ENCODE data around the gene SLC22A12. TPM values are rescaled to one million over a fixed set of nuclear protein-coding genes. Genes with fewer than 3 reads are reported as not detected.

The SLC22A12 gene
- polyA plus RNA-seq, 2 of the 4 experiments (the other 2 are of a cell fraction): not detected

GRCh38 chr11:64545619-64546018 lies 45.4 kb upstream of the SLC22A12 start:
- ChIA-PET CTCF (interaction anchor here (1.4 to 2.2 kb wide), 4 partner anchors 10 to 143 kb away, joined by 3 to 8 read pairs (median 6); no protein-coding TSS in a partner anchor), POLR2A (no interaction called here)
- TF ChIP-seq JUNB (IDR thresholded peaks at IDR 0.05): peak; percentile 35; the same call in 1 of the 2 replicates
- TF ChIP-seq RNF2 (IDR thresholded peaks at IDR 0.05; ENCODE audit: borderline replicate concordance, low read depth): no peak
- TF ChIP-seq EP300 (IDR thresholded peaks at IDR 0.05): 0 out of 5 replicates have a peak, but pooled peaks of 1 of the 2 experiments have one; percentile 14
- TF ChIP-seq EHMT2 (IDR thresholded peaks at IDR 0.05; ENCODE audit: low read depth): no peak
- peak; percentile 97 for TF ChIP-seq BHLHE40 (IDR thresholded peaks at IDR 0.05; ENCODE audit: low read depth, low read length)
- TF ChIP-seq CEBPB (IDR thresholded peaks at IDR 0.05): peak in 1 of 2 experiments; percentile 32; a peak in 1 of 4 replicates
- no peak for TF ChIP-seq ESRRA (IDR thresholded peaks at IDR 0.05; ENCODE audit: borderline replicate concordance, low read length)
- no peak for TF ChIP-seq MAFK (IDR thresholded peaks at IDR 0.05; ENCODE audit: partially characterized antibody)
- TF ChIP-seq E2F6 (IDR thresholded peaks at IDR 0.05; ENCODE audit: borderline replicate concordance, low read depth): no peak
- TF ChIP-seq BCL3 (IDR thresholded peaks at IDR 0.05): no peak
- TF ChIP-seq FOSL2 (IDR thresholded peaks at IDR 0.05): no peak; the same call in 1 of the 2 replicates
- TF ChIP-seq FOSL2 (CRISPR knock-in tag; IDR thresholded peaks at IDR 0.05): peak; percentile 78
- TF ChIP-seq MAX (IDR thresholded peaks at IDR 0.05): peak; percentile 52
- Histone ChIP-seq H3K4me3 (no peak overlapping the region), H3K4me1 (peaks cover 19% of the 10 kb centered on the region), H3K27ac (peak overlapping the region in 1 of 2 experiments; percentile 63; a peak in 2 of 6 replicates), H3K9me3 (peaks cover 8% of the 10 kb centered on the region), H3K4me2 (peak overlapping the region; percentile 42)
- WGBS (ENCODE audit: missing lambda C conversion rate): 25% methylated on average over 15 of the region's 15 CpGs
- peak; percentile 70 to 81 for ATAC-seq
- FAIRE-seq: peak; percentile 85
- DNase-seq (ENCODE audit: low read depth in 1 of 2, low spot score in 1 of 2): peak; percentile 76 to 79

- peak overlapping the region in 1 of 2 experiments; percentile 63; a peak in 3 of 6 replicates for H3K27ac ChIP-seq
- H3K4me1 ChIP-seq: peaks cover 19% of the 10 kb centered on the region
- DNase-seq (ENCODE audit: low read depth in 1 of 2, low spot score in 1 of 2) (no peak), FAIRE-seq (no peak), ATAC-seq (peak in 1 of 2 experiments; percentile 20; a peak in 2 of 6 replicates)
- no CpG with 5 or more reads among the region's 2 CpGs for WGBS (ENCODE audit: missing lambda C conversion rate)
- TF ChIP-seq BHLHE40 (IDR thresholded peaks at IDR 0.05; ENCODE audit: low read depth, low read length): no peak
- no peak for TF ChIP-seq TFCP2L1 (CRISPR knock-in tag; IDR thresholded peaks at IDR 0.05)
- TF ChIP-seq NFE2L2 (conservative IDR thresholded peaks at IDR 0.05; ENCODE audit: low read length): no peak
- no peak for TF ChIP-seq RARB (CRISPR knock-in tag; IDR thresholded peaks at IDR 0.05)
- no peak for TF ChIP-seq USF2 (IDR thresholded peaks at IDR 0.05)
- TF ChIP-seq BCL3 (IDR thresholded peaks at IDR 0.05): no peak
- TF ChIP-seq ZC3H11A (IDR thresholded peaks at IDR 0.05): no peak
- no peak for TF ChIP-seq CTCF (IDR thresholded peaks at IDR 0.05)
- no peak for TF ChIP-seq TP53 (CRISPR knock-in tag; IDR thresholded peaks at IDR 0.05)
- no peak for TF ChIP-seq NPAS2 (CRISPR knock-in tag; IDR thresholded peaks at IDR 0.05; ENCODE audit: borderline replicate concordance)
- no peak for TF ChIP-seq HES2 (IDR thresholded peaks at IDR 0.05)
- TF ChIP-seq MAZ (IDR thresholded peaks at IDR 0.05; ENCODE audit: borderline replicate concordance, low read depth, low read length): no peak
- no peak for TF ChIP-seq RFX5 (IDR thresholded peaks at IDR 0.05)
- no peak for TF ChIP-seq JUN (IDR thresholded peaks at IDR 0.05)
- no peak for TF ChIP-seq HOXB13 (CRISPR knock-in tag; IDR thresholded peaks at IDR 0.05; ENCODE audit: low read depth)
- TF ChIP-seq ZSCAN20 (CRISPR knock-in tag; IDR thresholded peaks at IDR 0.05): no peak
- ChIA-PET POLR2A (no interaction called here), CTCF (interaction anchor here (1.0 to 2.2 kb wide), 5 partner anchors 11 to 142 kb away, joined by 3 to 8 read pairs (median 5); no protein-coding TSS in a partner anchor)
- H3K4me3 ChIP-seq: no peak overlapping the region
- peak overlapping the region; percentile 42 for H3K4me2 ChIP-seq
- peaks cover 8% of the 10 kb centered on the region for H3K9me3 ChIP-seq
Measured at GRCh38 chr11:64546176-64546575, 44.8 kb upstream of the SLC22A12 start.
